Measurements from ENCODE around the gene FLT1.

The FLT1 gene

GRCh38 chr13:28424541-28424940 is 70.4 kb downstream of the FLT1 start:
- no peak for DNase-seq

- DNase-seq: peak; percentile 35 to 38
Measured at GRCh38 chr13:28423010-28423409, 71.9 kb downstream of the FLT1 start.

- no peak for DNase-seq
Measured at GRCh38 chr13:28421676-28422410, 73.1 kb downstream of the FLT1 start.

- no peak for DNase-seq
Measured at GRCh38 chr13:28420704-28421103, 74.2 kb downstream of the FLT1 start.

- DNase-seq: no peak
Measured at GRCh38 chr13:28415994-28416421, 78.9 kb downstream of the FLT1 start.

- no peak for DNase-seq
Measured at GRCh38 chr13:28413999-28414398, 80.9 kb downstream of the FLT1 start.

- no peak for DNase-seq
Measured at GRCh38 chr13:28412981-28413380, 81.9 kb downstream of the FLT1 start.

- no peak for DNase-seq
Measured at GRCh38 chr13:28411831-28412353, 83.0 kb downstream of the FLT1 start.

GRCh38 chr13:28410096-28410495 is 84.8 kb downstream of the FLT1 start:
- no peak for DNase-seq

- no peak for DNase-seq
Measured at GRCh38 chr13:28409648-28410047, 85.3 kb downstream of the FLT1 start.

GRCh38 chr13:28408863-28409262 is 86.1 kb downstream of the FLT1 start:
- no peak for DNase-seq

- DNase-seq: peak; percentile 12 to 29
Measured at GRCh38 chr13:28408235-28408848, 86.6 kb downstream of the FLT1 start.

- no peak for DNase-seq
Measured at GRCh38 chr13:28406733-28407266, 88.1 kb downstream of the FLT1 start.

GRCh38 chr13:28402057-28402381 is 92.9 kb downstream of the FLT1 start:
- no peak for DNase-seq

GRCh38 chr13:28401303-28402056 is 93.4 kb downstream of the FLT1 start:
- no peak for DNase-seq

GRCh38 chr13:28396053-28396452 is 98.9 kb downstream of the FLT1 start:
- DNase-seq: no peak

- peak; percentile 35 to 47 for DNase-seq
Measured at GRCh38 chr13:28394422-28394821, 100.5 kb downstream of the FLT1 start.

GRCh38 chr13:28392896-28393505 is 101.9 kb downstream of the FLT1 start:
- DNase-seq: no peak

GRCh38 chr13:28392428-28392827 is 102.5 kb downstream of the FLT1 start:
- DNase-seq: no peak

- no peak for DNase-seq
Measured at GRCh38 chr13:28387740-28388501, 107.0 kb downstream of the FLT1 start.

GRCh38 chr13:28385362-28385761 is 109.6 kb downstream of the FLT1 start:
- no peak for DNase-seq

- DNase-seq: no peak
Measured at GRCh38 chr13:28384789-28385188, 110.1 kb downstream of the FLT1 start.

Measured in Kasumi-1 (cell line).